Vagina (tissue), 2 donors: Measurements from ENCODE around the gene ZIC4.

Experiments used
- POLR2A ChIP-seq, 2 donors: fragments of 450-650 bp; IDR thresholded peaks; one replicate each; pipeline ENCODE4 v1.6.1; 2017; ENCODE audit warnings: antibody characterized with exemption in 2 of 2, mild to moderate bottlenecking in 2 of 2, moderate library complexity in 2 of 2
- POLR2AphosphoS5 ChIP-seq, 2 donors: sonication (generic); formaldehyde crosslinking; IDR thresholded peaks; one replicate each; pipeline ENCODE4 v1.9.0; 2017; ENCODE audit warnings: antibody characterized with exemption in 2 of 2, mild to moderate bottlenecking in 2 of 2, low read depth in 1 of 2; ENCODE audit not compliant: insufficient read depth in 1 of 2
- TF ChIP-seq, protein P1 (sequence below), 3 experiments: fragments of 450-650 bp in 2 of 3; fragments of 200-600 bp in 1 of 3; sonication (generic) in 1 of 3; IDR thresholded peaks; one replicate each; pipeline ENCODE4 v1.5.1; 2017 to 2019; ENCODE audit warnings: antibody characterized with exemption in 3 of 3, mild to moderate bottlenecking in 2 of 3, moderate library complexity in 2 of 3

DNA sequence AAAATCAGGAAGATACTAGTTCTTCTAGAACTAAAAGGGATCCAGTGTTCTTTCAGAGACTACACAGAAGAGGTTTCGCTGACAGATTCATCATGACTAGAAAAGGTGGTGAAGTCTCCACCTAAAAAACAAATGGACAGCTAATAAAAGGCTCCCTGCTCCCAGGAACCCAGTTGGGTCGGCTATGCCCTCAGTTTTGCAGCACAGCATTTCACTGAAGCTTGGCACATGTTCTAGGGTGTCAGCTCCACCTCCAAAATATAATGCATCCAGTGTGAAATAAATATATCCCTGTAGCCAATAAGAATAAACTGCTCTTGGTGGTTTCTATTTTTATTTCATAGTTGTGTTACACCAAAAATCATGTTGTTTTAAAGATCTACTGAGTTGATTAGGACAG is 55.0 kb downstream of the ZIC4 start:
- TF ChIP-seq, protein P1, sequence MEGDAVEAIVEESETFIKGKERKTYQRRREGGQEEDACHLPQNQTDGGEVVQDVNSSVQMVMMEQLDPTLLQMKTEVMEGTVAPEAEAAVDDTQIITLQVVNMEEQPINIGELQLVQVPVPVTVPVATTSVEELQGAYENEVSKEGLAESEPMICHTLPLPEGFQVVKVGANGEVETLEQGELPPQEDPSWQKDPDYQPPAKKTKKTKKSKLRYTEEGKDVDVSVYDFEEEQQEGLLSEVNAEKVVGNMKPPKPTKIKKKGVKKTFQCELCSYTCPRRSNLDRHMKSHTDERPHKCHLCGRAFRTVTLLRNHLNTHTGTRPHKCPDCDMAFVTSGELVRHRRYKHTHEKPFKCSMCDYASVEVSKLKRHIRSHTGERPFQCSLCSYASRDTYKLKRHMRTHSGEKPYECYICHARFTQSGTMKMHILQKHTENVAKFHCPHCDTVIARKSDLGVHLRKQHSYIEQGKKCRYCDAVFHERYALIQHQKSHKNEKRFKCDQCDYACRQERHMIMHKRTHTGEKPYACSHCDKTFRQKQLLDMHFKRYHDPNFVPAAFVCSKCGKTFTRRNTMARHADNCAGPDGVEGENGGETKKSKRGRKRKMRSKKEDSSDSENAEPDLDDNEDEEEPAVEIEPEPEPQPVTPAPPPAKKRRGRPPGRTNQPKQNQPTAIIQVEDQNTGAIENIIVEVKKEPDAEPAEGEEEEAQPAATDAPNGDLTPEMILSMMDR (IDR thresholded peaks at IDR 0.05): no peak
- TF ChIP-seq POLR2A (IDR thresholded peaks at IDR 0.05): no peak
- TF ChIP-seq POLR2AphosphoS5 (IDR thresholded peaks at IDR 0.05; ENCODE audit: insufficient read depth in 1 of 2, low read depth in 1 of 2): no peak
